Mesenchymal stem cell (in vitro differentiated cells and primary cell): Measurements from ENCODE around the gene PAPOLG.
A peak's percentile ranks its signal among the peaks of the same experiment; 100 is the strongest.

ENCODE experiments used
- DNase-seq: peaks from one replicate; pipeline ENCODE4 v3.0.0-alpha.2; 2013
- H2AFZ ChIP-seq: one replicate; pipeline ENCODE4 v1.6.1; 2013; ENCODE audit warnings: low read depth, mild to moderate bottlenecking, control low read depth, inconsistent platforms, low read length, moderate library complexity
- H2AK5ac ChIP-seq: 2 replicates; pipeline ENCODE4 v1.6.1; 2013; ENCODE audit warnings: low read length, moderate library complexity, mild to moderate bottlenecking, inconsistent platforms; ENCODE audit not compliant: severe bottlenecking
- H2BK120ac ChIP-seq: one replicate; pipeline ENCODE4 v1.6.1; 2013; ENCODE audit warnings: low read depth, mild to moderate bottlenecking, inconsistent platforms, low read length, moderate library complexity
- H2BK12ac ChIP-seq, 2 experiments: one replicate each; pipeline ENCODE4 v1.6.1; 2013; ENCODE audit warnings: inconsistent platforms in 2 of 2, low read length in 2 of 2, mild to moderate bottlenecking in 2 of 2, moderate library complexity in 2 of 2, control low read depth in 1 of 2
- H2BK15ac ChIP-seq: one replicate; pipeline ENCODE4 v1.6.1; 2013; ENCODE audit warnings: mild to moderate bottlenecking, low read depth, inconsistent platforms; ENCODE audit not compliant: poor library complexity, severe bottlenecking
- H2BK5ac ChIP-seq: 2 replicates; pipeline ENCODE4 v1.6.1; 2013; ENCODE audit warnings: low read depth, mild to moderate bottlenecking, low read length, control low read depth, inconsistent platforms; ENCODE audit not compliant: poor library complexity, severe bottlenecking
- H3K14ac ChIP-seq, 2 experiments: one replicate each; pipeline ENCODE4 v1.6.1; 2013; ENCODE audit warnings: inconsistent platforms in 2 of 2, low read length in 2 of 2, control low read depth in 1 of 2, mild to moderate bottlenecking in 1 of 2, moderate library complexity in 1 of 2
- H3K18ac ChIP-seq, 2 experiments: one replicate each; pipeline ENCODE4 v1.6.1; 2013; ENCODE audit warnings: inconsistent platforms in 2 of 2, low read length in 2 of 2, control low read depth in 1 of 2, low read depth in 1 of 2, mild to moderate bottlenecking in 1 of 2
- H3K23ac ChIP-seq, 2 experiments: one replicate each; pipeline ENCODE4 v1.6.1; 2013; ENCODE audit warnings: inconsistent platforms in 2 of 2, low read length in 2 of 2, mild to moderate bottlenecking in 2 of 2, moderate library complexity in 2 of 2, control low read depth in 1 of 2
- H3K27ac ChIP-seq: 2 replicates; pipeline ENCODE4 v1.5.1; 2013; ENCODE audit warnings: mild to moderate bottlenecking, moderate library complexity, low read length, control low read depth, inconsistent platforms; ENCODE audit not compliant: poor library complexity, severe bottlenecking
- H3K27me3 ChIP-seq, 2 experiments: 2 replicates each; pipeline versions ENCODE4 v1.6.1 to v1.7.0; 2013; ENCODE audit warnings: low read length in 2 of 2, mild to moderate bottlenecking in 2 of 2, moderate library complexity in 2 of 2, control low read depth in 1 of 2, inconsistent platforms in 1 of 2; ENCODE audit not compliant: control insufficient read depth in 1 of 2, insufficient read depth in 1 of 2
- H3K36me3 ChIP-seq, 2 experiments: 2 replicates each; pipeline versions ENCODE4 v1.6.1 to v1.7.0; 2013; ENCODE audit warnings: low read length in 2 of 2, control low read depth in 1 of 2, inconsistent platforms in 1 of 2, low read depth in 1 of 2, mild to moderate bottlenecking in 1 of 2; ENCODE audit not compliant: insufficient read depth in 2 of 2, control insufficient read depth in 1 of 2
- H3K4ac ChIP-seq, 2 experiments: one replicate each; pipeline ENCODE4 v1.6.1; 2013; ENCODE audit warnings: inconsistent platforms in 2 of 2, low read length in 2 of 2, mild to moderate bottlenecking in 2 of 2, moderate library complexity in 2 of 2, control low read depth in 1 of 2, low read depth in 1 of 2
- H3K4me1 ChIP-seq: 2 replicates; pipeline ENCODE4 v1.6.1; 2013; ENCODE audit warnings: low read depth, low read length, control low read depth; ENCODE audit not compliant: control insufficient read depth, insufficient read depth
- H3K4me2 ChIP-seq: 2 replicates; pipeline ENCODE4 v1.6.1; 2013; ENCODE audit warnings: low read length, mild to moderate bottlenecking, inconsistent platforms; ENCODE audit not compliant: poor library complexity, severe bottlenecking
- H3K4me3 ChIP-seq, 2 experiments: 2 replicates each; pipeline versions ENCODE4 v1.5.1 to v1.7.0; 2013; ENCODE audit warnings: low read length in 2 of 2, mild to moderate bottlenecking in 2 of 2, control low read depth in 1 of 2, low read depth in 1 of 2; ENCODE audit not compliant: insufficient read depth in 1 of 2
- H3K79me1 ChIP-seq: replicated peaks from 2 replicates; pipeline ENCODE4 v1.6.1; 2013; ENCODE audit warnings: mild to moderate bottlenecking, control low read depth, low read length, inconsistent platforms; ENCODE audit not compliant: poor library complexity, severe bottlenecking
- H3K9ac ChIP-seq: 2 replicates; pipeline ENCODE4 v1.7.0; 2013; ENCODE audit warnings: mild to moderate bottlenecking, low read length, moderate library complexity
- H3K9me3 ChIP-seq: 2 replicates; pipeline ENCODE4 v1.7.0; 2013; ENCODE audit warnings: mild to moderate bottlenecking, low read length; ENCODE audit not compliant: control insufficient read depth
- H4K8ac ChIP-seq: one replicate; pipeline ENCODE4 v1.6.1; 2013; ENCODE audit warnings: inconsistent platforms, mild to moderate bottlenecking, low read length, moderate library complexity
- H4K91ac ChIP-seq: one replicate; pipeline ENCODE4 v1.6.1; 2013; ENCODE audit warnings: mild to moderate bottlenecking, low read length, inconsistent platforms
- WGBS: methylation state at CpG from one replicate; pipeline ENCODE4 v1.1.7; 2013; ENCODE audit warnings: mixed read lengths; 5-methylcytosine and 5-hydroxymethylcytosine counted together

Gene PAPOLG

DNA sequence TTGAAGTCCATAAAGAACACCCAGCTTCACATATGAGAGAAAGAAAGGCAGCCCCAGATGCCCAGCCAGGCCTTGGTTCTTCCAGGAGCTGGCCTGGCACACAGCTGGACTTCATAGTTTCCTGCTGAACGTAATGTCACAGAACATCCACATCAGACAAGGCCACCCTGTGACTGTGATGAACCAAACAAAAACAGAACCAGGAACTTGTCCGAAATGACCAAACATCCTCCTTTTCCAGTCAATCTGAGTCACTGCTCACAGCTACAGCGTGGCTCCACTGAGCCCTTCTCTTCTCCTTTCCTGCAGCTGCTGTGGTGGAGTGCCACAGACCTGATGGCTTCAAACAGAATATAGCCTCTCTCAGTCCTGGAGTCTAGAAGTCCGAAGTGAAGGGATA is 45.4 kb upstream of the PAPOLG start:
- WGBS: 68% methylated on average over 4 of the region's 4 CpGs
- Histone ChIP-seq H3K9me3 (no peaks in the 10 kb centered on the region), H3K4me1 (no peaks in the 10 kb centered on the region), H2BK15ac (no peak overlapping the region), H4K8ac (no peak overlapping the region), H2BK5ac (no peak overlapping the region), H2BK120ac (no peak overlapping the region), H3K18ac (no peak overlapping the region), H3K4ac (no peak overlapping the region), H2BK12ac (no peak overlapping the region), H3K4me2 (no peak overlapping the region), H3K27me3 (no peaks in the 10 kb centered on the region), H3K79me1 (no peaks in the 10 kb centered on the region), H3K4me3 (no peak overlapping the region), H3K9ac (peak overlapping the region; percentile 51), H4K91ac (no peak overlapping the region), H3K14ac (peak overlapping the region in 1 of 2 experiments; percentile 75), H3K27ac (no peak overlapping the region), H3K36me3 (no peaks in the 10 kb centered on the region), H2AFZ (no peak overlapping the region), H2AK5ac (no peak overlapping the region), H3K23ac (no peak overlapping the region)
- DNase-seq: no peak

DNA sequence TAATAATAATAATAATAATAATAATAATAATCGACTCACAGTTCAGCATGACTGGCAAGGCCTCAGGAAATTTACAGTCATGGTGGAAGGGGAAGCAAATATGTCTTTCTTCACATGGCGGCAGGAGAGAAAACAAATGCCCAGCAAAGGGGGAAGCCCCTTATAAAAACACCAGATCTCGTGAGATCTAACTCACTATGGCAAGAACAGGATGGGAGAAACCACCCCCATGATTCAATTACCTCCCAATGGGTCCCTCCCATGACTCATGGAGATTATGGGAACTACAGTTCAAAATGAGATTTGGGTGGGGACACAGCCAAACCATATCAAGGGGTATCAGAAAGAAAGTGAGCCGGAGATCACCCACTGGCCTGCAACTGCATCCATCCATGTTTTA is 40.5 kb upstream of the PAPOLG start:
- no peak overlapping the region for H3K14ac ChIP-seq
- H3K4me1 ChIP-seq: no peaks in the 10 kb centered on the region
- no peak for DNase-seq
- H2BK15ac ChIP-seq: no peak overlapping the region
- no peak overlapping the region for H3K4me3 ChIP-seq
- H3K79me1 ChIP-seq: no peaks in the 10 kb centered on the region
- no peaks in the 10 kb centered on the region for H3K36me3 ChIP-seq
- H2BK12ac ChIP-seq: no peak overlapping the region
- H4K8ac ChIP-seq: no peak overlapping the region
- no peaks in the 10 kb centered on the region for H3K27me3 ChIP-seq
- no peak overlapping the region for H4K91ac ChIP-seq
- H3K9me3 ChIP-seq: no peaks in the 10 kb centered on the region
- no peak overlapping the region for H3K4me2 ChIP-seq
- H2BK120ac ChIP-seq: no peak overlapping the region
- no peak overlapping the region for H3K4ac ChIP-seq
- H3K27ac ChIP-seq: no peak overlapping the region
- H2BK5ac ChIP-seq: no peak overlapping the region
- H3K18ac ChIP-seq: no peak overlapping the region
- no peak overlapping the region for H3K9ac ChIP-seq
- no peak overlapping the region for H2AFZ ChIP-seq
- H3K23ac ChIP-seq: no peak overlapping the region
- 93% methylated on average over 4 of the region's 4 CpGs for WGBS
- H2AK5ac ChIP-seq: no peak overlapping the region

DNA sequence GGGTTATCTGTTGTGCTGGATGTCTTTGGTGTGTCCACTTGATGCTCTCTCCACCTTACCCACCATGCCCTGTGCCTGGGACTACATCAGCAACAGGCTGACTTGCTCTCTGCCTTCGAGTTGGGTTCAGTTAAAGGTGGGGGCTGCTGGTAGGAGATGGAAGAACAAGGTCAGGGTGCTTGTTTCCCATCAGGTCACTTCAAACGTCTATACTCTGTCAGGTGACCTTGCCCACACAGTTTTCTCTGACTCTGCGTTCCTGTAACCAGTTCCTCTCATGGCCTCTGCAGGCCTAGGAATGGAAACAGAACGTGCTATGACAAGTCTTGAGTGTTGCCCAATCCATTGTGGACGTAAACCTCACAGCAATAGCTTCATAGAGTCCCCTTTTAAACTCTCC is 38.4 kb upstream of the PAPOLG start:
- Histone ChIP-seq H2BK12ac (no peak overlapping the region), H3K27ac (no peak overlapping the region)
- WGBS: 73% methylated on average over 5 of the region's 5 CpGs

DNA sequence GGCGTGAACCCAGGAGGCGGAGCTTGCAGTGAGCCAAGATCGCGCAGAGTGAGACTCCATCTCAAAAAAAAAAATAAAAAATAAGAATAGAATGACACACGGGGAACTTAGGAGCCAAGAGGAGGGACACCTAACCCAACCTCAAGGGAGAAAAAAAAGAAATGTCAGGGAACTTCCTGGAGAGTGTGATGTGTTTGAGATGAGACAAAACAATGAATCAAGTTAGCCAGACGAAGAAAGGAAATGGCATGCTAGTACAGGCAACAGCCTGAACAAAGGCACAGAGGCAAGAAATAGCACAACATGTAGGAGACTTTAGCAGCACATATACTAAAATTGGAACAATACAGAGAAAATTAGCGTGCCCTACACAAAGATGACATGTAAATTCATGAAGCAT is 36.7 kb upstream of the PAPOLG start:
- Histone ChIP-seq H2AK5ac (no peak overlapping the region), H3K4ac (no peak overlapping the region), H2BK12ac (no peak overlapping the region), H3K79me1 (no peaks in the 10 kb centered on the region), H2BK5ac (no peak overlapping the region), H4K91ac (no peak overlapping the region), H3K23ac (no peak overlapping the region), H2AFZ (no peak overlapping the region), H3K14ac (no peak overlapping the region), H3K9me3 (peaks cover 1% of the 10 kb centered on the region), H2BK120ac (no peak overlapping the region), H3K4me1 (no peaks in the 10 kb centered on the region), H3K27me3 (no peaks in the 10 kb centered on the region), H3K36me3 (no peaks in the 10 kb centered on the region), H2BK15ac (no peak overlapping the region), H3K9ac (no peak overlapping the region), H4K8ac (no peak overlapping the region), H3K18ac (no peak overlapping the region), H3K4me3 (no peak overlapping the region), H3K4me2 (no peak overlapping the region), H3K27ac (no peak overlapping the region)
- WGBS: 80% methylated on average over 3 of the region's 7 CpGs
- DNase-seq: no peak

More for the DNA sequence above, 38.4 kb upstream of the PAPOLG start:
- Histone ChIP-seq H3K27me3 (no peaks in the 10 kb centered on the region), H2BK15ac (no peak overlapping the region), H2AK5ac (no peak overlapping the region), H3K4me2 (no peak overlapping the region), H2BK120ac (no peak overlapping the region), H4K91ac (no peak overlapping the region), H3K23ac (no peak overlapping the region), H3K18ac (no peak overlapping the region), H3K4ac (no peak overlapping the region), H2AFZ (no peak overlapping the region), H3K14ac (no peak overlapping the region), H3K9me3 (no peaks in the 10 kb centered on the region), H3K4me1 (no peaks in the 10 kb centered on the region), H3K4me3 (no peak overlapping the region), H3K79me1 (no peaks in the 10 kb centered on the region), H2BK5ac (no peak overlapping the region), H4K8ac (no peak overlapping the region), H3K36me3 (no peaks in the 10 kb centered on the region), H3K9ac (no peak overlapping the region)
- DNase-seq: no peak
